ENCODE results near the gene STEAP1B.
"Not testable (repeated sequence)": the region's sequence is repeated elsewhere in the genome, so short reads cannot be mapped to it uniquely, and the experiment has no call there.

Gene STEAP1B

GRCh38 chr7:22499888-22500689, at the start of gene STEAP1B:
TSS of gene STEAP1B (minus strand) at chr7:22500188. CDS start at chr7:22494855, 5,333 bp downstream.
- DNase-seq (ENCODE audit: low spot score): peak; percentile 87

DNA sequence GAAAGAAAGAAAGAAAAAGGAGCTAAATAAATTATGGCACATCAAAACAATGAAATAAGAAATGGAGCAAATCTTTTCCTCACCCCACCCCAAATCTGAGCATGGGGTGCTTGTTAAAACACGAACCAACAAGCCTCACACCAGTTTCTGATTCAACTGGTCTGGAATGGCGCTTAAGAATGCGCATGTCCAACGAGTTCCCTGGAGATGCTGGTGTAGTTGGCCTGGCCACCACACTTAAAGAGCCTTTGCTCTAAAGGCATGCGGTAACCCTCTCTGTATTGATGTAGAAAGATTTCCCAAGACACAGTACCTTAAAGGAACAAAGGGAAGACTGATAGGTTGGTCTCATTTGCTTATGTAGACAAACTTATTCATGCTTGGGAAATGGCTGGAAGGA, 49.1 kb upstream of the STEAP1B start:
- no peak for DNase-seq (ENCODE audit: low spot score)

DNA sequence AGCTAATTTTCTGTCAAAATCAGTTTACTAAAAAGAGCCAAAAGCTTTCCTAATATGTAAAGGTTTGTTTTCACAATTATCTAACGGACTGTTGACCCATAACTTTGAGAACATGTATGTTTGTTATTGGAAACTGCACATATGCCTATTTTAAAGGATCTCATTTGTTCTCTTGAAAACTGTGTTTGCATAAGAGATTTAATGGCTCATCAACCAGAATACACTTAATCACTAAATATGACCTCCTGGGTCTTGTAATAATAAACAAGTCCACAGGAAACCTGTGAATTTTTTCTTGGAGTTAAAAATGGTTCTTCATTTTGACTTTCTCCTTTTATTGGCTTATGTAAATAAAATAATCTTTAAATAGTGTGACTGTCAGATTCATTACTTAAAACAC, 48.3 kb upstream of the STEAP1B start:
- no peak for DNase-seq (ENCODE audit: low spot score)

DNA sequence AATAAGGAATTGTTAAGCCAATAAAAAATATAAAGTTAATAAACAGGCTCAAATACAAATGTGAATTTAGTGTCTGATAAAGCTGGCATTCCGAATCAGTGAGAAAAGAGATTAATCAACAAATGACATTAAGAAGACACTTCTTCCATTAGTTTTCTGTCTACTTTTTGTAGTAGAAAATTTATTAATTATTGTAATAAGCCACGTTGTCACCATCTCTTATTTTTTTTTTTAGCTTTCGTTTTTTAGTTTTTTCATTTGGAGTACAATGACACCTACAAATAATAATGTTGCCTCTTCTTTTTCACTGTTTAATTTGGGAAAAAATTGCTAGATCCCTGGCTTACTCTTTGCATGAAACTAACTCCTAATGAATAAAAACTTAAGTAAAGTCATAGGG, 46.8 kb upstream of the STEAP1B start:
- no peak for DNase-seq (ENCODE audit: low spot score)

DNA sequence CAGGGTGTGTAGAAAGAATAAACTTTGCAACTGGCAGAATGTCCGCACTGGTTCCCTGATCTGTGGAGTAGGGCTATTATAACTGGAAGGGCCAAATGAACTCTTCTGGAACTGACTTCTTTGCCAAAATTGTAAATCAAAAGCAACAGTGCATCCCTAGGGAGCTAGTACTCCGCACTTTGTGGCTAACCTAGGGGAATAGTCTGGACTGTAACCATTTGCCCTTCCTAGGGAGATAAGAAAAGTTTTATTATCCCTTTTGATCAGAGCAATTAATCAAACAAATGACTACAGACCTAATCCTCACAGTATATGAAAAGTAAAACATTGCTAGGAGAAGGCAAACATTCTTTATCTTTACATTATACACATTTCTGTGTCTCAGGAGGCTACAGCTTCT, 45.5 kb upstream of the STEAP1B start:
- no peak for DNase-seq (ENCODE audit: low spot score)

- no peak for DNase-seq (ENCODE audit: low spot score)
These were observed 44.3 kb upstream of the STEAP1B start for GRCh38 chr7:22544245-22544644.

DNA sequence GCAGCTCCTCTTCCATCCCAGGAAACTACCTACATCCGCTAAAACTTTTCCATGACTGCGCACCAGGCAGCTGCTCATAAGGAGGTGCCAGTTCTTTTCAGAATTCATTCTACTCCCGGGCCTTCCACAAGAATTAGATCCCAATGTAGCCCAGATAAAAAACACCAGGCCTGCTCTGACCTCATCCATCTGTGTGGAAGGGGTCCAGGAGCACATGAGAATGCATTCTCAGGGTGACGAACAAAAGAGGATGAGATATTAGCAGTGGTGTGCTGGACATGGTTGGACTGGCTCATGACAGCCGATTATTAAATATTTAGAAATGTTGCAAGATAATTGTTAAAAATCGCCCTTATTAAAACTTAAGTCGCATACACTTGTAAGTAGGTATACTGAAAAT, 43.2 kb upstream of the STEAP1B start:
- DNase-seq (ENCODE audit: low spot score): no peak

- DNase-seq (ENCODE audit: low spot score): no peak
These were observed 42.7 kb upstream of the STEAP1B start for GRCh38 chr7:22542669-22543068.

DNA sequence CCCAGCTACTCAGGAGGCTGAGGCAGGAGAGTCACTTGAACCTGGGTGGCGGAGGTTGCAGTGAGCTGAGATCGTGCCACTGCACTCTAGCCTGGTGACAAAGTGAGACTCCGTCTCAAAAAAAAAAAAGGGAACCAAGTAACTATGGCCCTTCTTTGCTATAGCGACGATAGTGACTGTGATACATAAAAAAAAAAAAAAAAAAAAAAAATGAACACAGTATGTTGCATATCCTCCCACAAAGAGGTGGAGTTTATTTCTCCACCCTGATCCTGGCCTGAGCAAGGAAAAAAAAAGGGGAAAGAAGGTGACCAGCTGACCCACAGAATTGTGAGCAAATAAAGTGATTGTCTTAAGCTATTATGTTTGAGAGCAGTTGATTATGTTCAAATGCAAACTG, 42.3 kb upstream of the STEAP1B start:
- no peak for DNase-seq (ENCODE audit: low spot score)

GRCh38 chr7:22541789-22542188, 41.8 kb upstream of the STEAP1B start:
- DNase-seq (ENCODE audit: low spot score): no peak

DNA sequence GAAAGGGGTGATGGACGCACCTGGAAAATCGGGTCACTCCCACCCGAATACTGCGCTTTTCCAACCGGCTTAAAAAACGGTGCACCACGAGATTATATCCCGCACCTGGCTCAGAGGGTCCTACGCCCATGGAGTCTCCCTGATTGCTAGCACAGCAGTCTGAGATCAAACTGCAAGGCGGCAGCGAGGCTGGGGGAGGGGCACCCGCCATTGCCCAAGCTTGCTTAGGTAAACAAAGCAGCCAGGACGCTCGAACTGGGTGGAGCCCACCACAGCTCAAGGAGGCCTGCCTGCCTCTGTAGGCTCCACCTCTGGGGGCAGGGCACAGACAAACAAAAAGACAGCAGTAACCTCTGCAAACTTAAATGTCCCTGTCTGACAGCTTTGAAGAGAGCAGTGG, 28.5 kb upstream of the STEAP1B start:
- not testable (repeated sequence) for DNase-seq (ENCODE audit: low spot score)

- not testable (repeated sequence) for DNase-seq (ENCODE audit: low spot score)
These were observed 24.5 kb upstream of the STEAP1B start for GRCh38 chr7:22524353-22524947.

GRCh38 chr7:22523478-22524352, 23.7 kb upstream of the STEAP1B start:
- DNase-seq (ENCODE audit: low spot score): peak; percentile 53

DNA sequence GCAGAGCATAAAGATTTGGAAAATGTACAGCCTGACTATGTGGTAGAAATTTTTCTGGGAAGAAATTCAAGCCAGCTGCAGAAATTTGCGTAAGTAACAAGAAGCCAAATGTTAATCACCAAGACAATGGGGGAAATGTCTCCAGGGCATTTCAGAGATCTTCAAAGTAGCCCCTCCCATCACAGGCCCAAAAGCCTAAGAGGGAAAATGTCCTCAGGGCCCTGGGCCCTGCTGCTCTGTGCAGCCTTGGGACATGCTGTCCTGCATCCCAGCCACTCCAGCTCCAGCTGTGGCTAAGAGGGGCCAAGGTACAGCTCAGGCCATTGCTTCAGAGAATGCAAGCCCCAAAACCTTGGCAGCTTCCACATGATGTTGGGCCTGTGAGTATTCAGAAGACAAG, 19.6 kb upstream of the STEAP1B start:
- DNase-seq (ENCODE audit: low spot score): not testable (repeated sequence)

DNA sequence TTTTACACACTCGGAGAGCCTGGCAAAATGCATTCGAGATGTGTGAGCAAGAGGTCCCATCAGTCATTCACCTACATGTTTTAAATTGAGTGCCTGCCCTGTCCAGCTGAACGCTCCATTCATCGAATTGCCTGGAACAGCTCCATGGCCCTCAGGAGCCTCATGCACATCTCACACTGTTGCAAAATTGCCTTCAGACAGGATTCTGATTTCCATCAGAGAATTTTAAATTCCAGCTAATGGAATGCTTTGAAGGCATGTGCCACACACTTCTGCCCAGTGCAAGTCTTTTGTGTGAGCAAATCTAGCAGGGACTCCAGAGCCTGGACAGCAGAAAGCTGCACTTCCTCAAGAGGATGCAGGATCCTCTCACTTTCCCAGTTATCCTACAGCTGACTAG, 17.0 kb upstream of the STEAP1B start:
- DNase-seq (ENCODE audit: low spot score): not testable (repeated sequence)

DNA sequence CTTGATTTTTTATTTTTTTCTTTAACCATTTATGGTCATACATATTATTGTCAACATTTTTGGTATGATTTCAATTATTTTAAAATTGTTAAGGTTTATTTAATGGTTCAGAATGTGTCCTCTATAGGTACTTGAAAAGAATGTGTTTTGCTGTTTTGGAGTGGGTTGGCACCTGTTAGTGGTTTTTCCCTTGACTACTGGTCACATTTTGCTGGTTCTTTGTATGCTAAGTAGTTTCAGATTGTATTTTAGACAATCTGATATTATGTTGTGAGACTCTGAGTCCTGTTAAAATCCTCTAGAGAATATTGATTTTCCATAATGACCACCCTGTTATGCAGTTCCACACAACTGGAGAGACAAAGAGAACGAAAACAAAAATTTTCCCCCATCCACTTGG, 15.0 kb upstream of the STEAP1B start:
- not testable (repeated sequence) for DNase-seq (ENCODE audit: low spot score)

GRCh38 chr7:22507320-22507719, 7.3 kb upstream of the STEAP1B start:
- not testable (repeated sequence) for DNase-seq (ENCODE audit: low spot score)

GRCh38 chr7:22506316-22507020, 6.5 kb upstream of the STEAP1B start:
- DNase-seq (ENCODE audit: low spot score): not testable (repeated sequence)

DNA sequence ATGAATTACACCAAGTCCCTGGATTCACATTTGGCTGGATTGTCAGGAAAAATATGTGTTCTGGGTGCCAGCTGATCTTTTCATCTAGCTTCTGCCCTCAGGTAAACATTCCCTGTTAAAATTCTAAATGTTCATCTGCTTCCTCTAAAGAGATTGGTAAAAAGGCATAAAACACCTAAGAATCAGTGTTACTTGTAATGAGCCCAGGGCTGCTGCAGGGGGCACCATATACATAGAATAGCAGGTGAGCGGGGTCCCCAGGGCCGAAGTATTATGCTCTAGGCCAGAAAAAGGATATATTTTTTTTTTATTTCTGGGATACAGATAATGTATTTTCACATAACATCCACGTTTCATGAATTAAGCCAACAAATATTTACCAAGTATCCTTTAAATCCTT, 4.5 kb upstream of the STEAP1B start:
- DNase-seq (ENCODE audit: low spot score): not testable (repeated sequence)

DNA sequence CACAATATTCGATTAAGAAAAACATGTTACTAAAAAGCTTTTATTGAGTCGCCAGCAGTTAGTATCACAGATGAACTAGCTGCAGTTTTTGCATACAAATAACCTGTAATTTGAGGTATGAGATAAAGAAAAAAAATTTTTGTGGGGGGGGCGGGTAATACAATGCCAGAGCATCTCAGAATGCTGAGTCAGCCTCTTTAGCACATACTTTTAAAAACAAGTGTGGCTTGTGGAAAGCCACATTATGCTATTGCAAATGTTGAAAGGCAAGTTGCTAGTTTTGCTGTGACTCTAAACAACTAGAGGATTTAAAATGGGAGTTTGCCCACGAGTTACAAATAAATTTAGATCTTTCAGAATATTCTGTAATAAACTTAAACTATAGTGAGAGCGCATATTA, 2.1 kb upstream of the STEAP1B start:
- not testable (repeated sequence) for DNase-seq (ENCODE audit: low spot score)

GRCh38 chr7:22501336-22501735, 1.3 kb upstream of the STEAP1B start:
- not testable (repeated sequence) for DNase-seq (ENCODE audit: low spot score)

- no peak for DNase-seq (ENCODE audit: low spot score)
These were observed 944 bp downstream of the STEAP1B start for GRCh38 chr7:22499044-22499443.

Data from Ammon's horn (tissue), 1 donor.